ENCODE results near the gene NFKBIE.

- TF ChIP-seq EZH2 (IDR thresholded peaks at IDR 0.05) (no peak), FOXP2 (optimal IDR thresholded peaks at IDR 0.05; ENCODE audit: control extremely low read depth, extremely low read length, insufficient read depth) (no peak), POLR2AphosphoS5 (IDR thresholded peaks at IDR 0.05; ENCODE audit: borderline replicate concordance, low read depth, low read length) (no peak)
These were observed 2.6 kb downstream of the NFKBIE start for GRCh38 chr6:44262467-44263353.

Measured in SK-N-MC (cell line).